Mucosa of stomach (tissue), 1 donor: ENCODE measurements around the gene PAFAH1B1.
"Not testable (repeated sequence)": the region's sequence is repeated elsewhere in the genome, so short reads cannot be mapped to it uniquely, and the experiment has no call there.

ENCODE experiments used
- H3K27me3 ChIP-seq: one replicate; pipeline ENCODE4 v1.7.0; 2013; ENCODE audit warnings: mild to moderate bottlenecking, low read length; ENCODE audit not compliant: control insufficient read depth, insufficient read depth
- H3K36me3 ChIP-seq: one replicate; pipeline ENCODE4 v1.7.0; 2013; ENCODE audit warnings: low read length; ENCODE audit not compliant: control insufficient read depth, insufficient read depth
- H3K4me1 ChIP-seq: one replicate; pipeline ENCODE4 v1.7.0; 2013; ENCODE audit warnings: mild to moderate bottlenecking, low read length; ENCODE audit not compliant: control insufficient read depth, insufficient read depth
- H3K4me3 ChIP-seq: one replicate; pipeline ENCODE4 v1.7.0; 2013; ENCODE audit warnings: low read length
- H3K9ac ChIP-seq: one replicate; pipeline ENCODE4 v1.7.0; 2013; ENCODE audit warnings: mild to moderate bottlenecking, low read length, moderate library complexity
- H3K9me3 ChIP-seq: one replicate; pipeline ENCODE4 v1.7.0; 2013; ENCODE audit warnings: mild to moderate bottlenecking, low read length, moderate library complexity; ENCODE audit not compliant: control insufficient read depth
- donor health status: Pancreatic carcinoma.

The PAFAH1B1 gene

GRCh38 chr17:2592971-2593820 lies at the start of gene PAFAH1B1:
PAFAH1B1 (plus strand) TSS chr17:2593654; CDS start chr17:2638289, 44,635 bp downstream.
- no peaks in the 10 kb centered on the region for H3K9me3 ChIP-seq
- H3K9ac ChIP-seq, result peak within 1 kb of the TSS; percentile 98
- H3K36me3 ChIP-seq, result no peaks in the 10 kb centered on the region
- peaks cover 3% of the 10 kb centered on the region for H3K4me1 ChIP-seq
- no peaks in the 10 kb centered on the region for H3K27me3 ChIP-seq
- peak within 1 kb of the TSS; percentile 96 for H3K4me3 ChIP-seq

- H3K4me3 ChIP-seq, result no peak overlapping the region
- no peak overlapping the region for H3K9ac ChIP-seq
- peaks cover 4% of the 10 kb centered on the region for H3K27me3 ChIP-seq
- no peaks in the 10 kb centered on the region for H3K9me3 ChIP-seq
- H3K4me1 ChIP-seq, result peaks cover 34% of the 10 kb centered on the region
- H3K36me3 ChIP-seq, result no peaks in the 10 kb centered on the region
Observed at GRCh38 chr17:2545393-2545792, 48.1 kb upstream of the PAFAH1B1 start.

DNA sequence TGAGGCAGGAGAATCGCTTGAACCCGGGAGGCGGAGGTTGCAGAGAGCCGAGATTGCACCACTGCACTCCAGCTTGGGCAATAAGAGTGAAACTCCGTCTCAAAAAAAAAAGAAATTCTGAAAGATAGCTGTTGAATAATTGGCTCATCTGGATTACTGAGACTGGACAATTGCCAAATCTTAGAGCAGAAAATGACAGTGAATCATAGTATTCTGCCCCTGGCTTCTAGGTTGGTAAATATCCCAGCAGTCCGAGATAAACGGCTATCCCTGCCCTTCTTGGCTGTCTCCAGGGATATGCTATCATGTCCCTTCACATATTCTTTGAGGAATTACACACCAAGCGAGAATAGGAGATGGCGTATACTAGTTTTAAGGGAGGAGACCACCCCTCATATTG lies 46.3 kb upstream of the PAFAH1B1 start:
- Histone ChIP-seq H3K36me3 (no peaks in the 10 kb centered on the region), H3K9me3 (no peaks in the 10 kb centered on the region), H3K4me3 (no peak overlapping the region), H3K9ac (no peak overlapping the region), H3K27me3 (peaks cover 7% of the 10 kb centered on the region), H3K4me1 (peaks cover 29% of the 10 kb centered on the region)

DNA sequence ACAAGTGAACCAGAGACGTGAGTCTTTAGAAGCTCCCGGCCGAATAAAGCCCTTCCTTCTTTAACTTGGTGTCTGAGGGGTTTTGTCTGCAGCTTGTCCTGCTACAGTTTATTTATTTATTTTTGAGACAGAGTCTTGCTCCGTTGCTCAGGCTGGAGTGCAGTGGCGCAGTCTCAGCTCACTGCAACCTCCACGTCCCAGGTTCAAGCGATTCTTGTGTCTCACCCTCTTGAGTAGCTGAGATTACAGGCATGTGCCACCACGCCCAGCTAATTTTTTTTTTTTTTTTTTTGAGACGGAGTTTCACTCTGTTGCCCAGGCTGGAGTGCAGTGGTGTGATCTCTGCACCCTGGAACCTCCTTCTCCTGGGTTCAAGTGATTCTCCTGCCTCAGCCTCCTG lies 45.4 kb upstream of the PAFAH1B1 start:
- not testable (repeated sequence) for H3K9ac ChIP-seq, H3K4me3 ChIP-seq, H3K27me3 ChIP-seq, H3K9me3 ChIP-seq, H3K36me3 ChIP-seq
- peaks cover 23% of the 10 kb centered on the region for H3K4me1 ChIP-seq

DNA sequence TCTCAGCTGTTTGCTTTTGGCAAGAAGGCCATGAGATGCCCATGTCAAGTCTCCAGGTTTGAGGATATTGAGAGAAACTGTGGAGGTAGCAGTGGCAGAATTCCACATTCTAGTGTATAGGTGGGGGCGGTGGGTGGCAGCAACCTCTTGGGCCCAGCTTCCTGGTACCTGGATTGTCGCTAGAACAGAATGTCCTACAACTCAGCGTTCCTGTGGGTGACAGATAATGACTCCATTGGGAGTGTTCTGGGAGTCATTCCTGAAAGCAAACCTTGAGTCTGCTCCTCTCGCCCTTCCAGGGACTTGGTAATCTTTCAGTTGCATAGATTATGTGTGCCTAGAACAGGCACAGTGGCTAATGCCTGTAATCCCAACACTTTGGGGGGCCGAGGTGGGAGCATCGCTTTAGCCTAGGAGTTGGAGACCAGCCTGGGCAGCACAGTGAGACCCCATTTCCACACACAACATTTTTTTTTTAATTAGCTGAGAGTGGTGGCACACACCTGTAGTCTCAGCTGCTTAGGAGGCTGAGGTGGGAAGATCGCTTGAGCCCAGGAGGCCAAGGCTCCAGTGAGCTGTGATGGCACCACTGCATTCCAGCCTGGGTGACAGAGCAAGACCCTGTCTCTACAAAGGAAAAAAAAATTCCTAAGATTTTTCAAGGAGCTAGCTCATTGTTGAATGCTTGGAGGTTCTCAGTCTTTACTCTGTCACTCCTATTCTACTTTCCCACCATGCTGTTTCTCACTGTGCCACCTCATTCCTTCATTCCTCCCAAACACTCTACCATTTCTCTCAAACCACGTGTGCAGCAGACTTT lies 43.9 kb upstream of the PAFAH1B1 start:
- no peaks in the 10 kb centered on the region for H3K36me3 ChIP-seq
- H3K27me3 ChIP-seq, result peaks cover 7% of the 10 kb centered on the region

GRCh38 chr17:2551493-2551892 lies 42.0 kb upstream of the PAFAH1B1 start:
- H3K4me3 ChIP-seq, result no peak overlapping the region
- H3K36me3 ChIP-seq, result no peaks in the 10 kb centered on the region
- no peaks in the 10 kb centered on the region for H3K9me3 ChIP-seq
- peaks cover 7% of the 10 kb centered on the region for H3K27me3 ChIP-seq
- peaks cover 12% of the 10 kb centered on the region for H3K4me1 ChIP-seq
- H3K9ac ChIP-seq, result no peak overlapping the region

More for the DNA sequence above, 43.9 kb upstream of the PAFAH1B1 start:
- H3K9ac ChIP-seq, result no peak overlapping the region
- H3K4me3 ChIP-seq, result no peak overlapping the region
- H3K9me3 ChIP-seq, result no peaks in the 10 kb centered on the region
- H3K4me1 ChIP-seq, result peaks cover 23% of the 10 kb centered on the region

DNA sequence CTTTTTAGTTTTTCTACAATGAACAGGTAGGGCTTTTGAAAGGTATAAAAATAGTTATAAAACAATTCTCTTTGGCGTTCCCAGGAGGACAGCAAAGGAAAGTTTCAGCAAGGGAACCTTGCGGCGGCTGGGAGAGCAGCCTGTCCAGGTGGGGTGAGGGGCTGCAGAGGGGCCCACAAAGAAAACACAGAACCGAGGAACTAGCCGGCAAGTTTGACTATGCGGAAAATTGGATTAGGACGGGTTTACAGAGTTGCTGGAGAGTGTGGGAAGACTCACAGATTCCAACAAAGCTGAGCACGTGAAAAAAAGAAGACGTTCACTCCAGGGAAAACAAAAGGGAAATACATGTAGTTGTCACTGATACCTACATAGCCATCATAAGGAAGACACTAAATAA lies 41.5 kb upstream of the PAFAH1B1 start:
- Histone ChIP-seq H3K27me3 (peaks cover 7% of the 10 kb centered on the region), H3K9ac (no peak overlapping the region)

DNA sequence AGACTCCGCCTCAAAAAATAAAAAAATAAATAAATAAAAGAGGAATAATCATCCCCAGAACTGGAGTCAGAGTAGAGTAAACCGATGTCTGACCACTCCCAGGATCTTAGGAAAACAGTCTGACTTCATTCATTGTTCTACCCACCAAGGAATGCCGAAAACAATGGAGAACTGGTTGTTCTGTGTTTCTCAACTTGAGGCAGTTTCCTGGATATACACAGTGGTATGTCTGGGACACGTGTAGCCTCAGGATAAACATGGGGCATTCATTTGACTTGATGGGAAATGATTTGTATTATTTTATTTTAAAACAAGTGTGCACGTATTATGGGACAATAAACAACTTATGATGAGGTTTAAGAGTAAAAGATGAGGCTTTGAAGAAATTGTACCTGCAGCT lies 32.8 kb upstream of the PAFAH1B1 start:
- no peaks in the 10 kb centered on the region for H3K27me3 ChIP-seq
- H3K9me3 ChIP-seq, result no peaks in the 10 kb centered on the region
- H3K4me1 ChIP-seq, result peaks cover 8% of the 10 kb centered on the region
- no peaks in the 10 kb centered on the region for H3K36me3 ChIP-seq
- no peak overlapping the region for H3K9ac ChIP-seq
- no peak overlapping the region for H3K4me3 ChIP-seq

More for the DNA sequence above, 41.5 kb upstream of the PAFAH1B1 start:
- peaks cover 11% of the 10 kb centered on the region for H3K4me1 ChIP-seq
- no peaks in the 10 kb centered on the region for H3K9me3 ChIP-seq
- H3K36me3 ChIP-seq, result no peaks in the 10 kb centered on the region
- H3K4me3 ChIP-seq, result no peak overlapping the region

GRCh38 chr17:2562162-2562858 lies 31.1 kb upstream of the PAFAH1B1 start:
- no peaks in the 10 kb centered on the region for H3K9me3 ChIP-seq
- H3K4me3 ChIP-seq, result no peak overlapping the region
- no peak overlapping the region for H3K9ac ChIP-seq
- no peaks in the 10 kb centered on the region for H3K36me3 ChIP-seq
- peaks cover 8% of the 10 kb centered on the region for H3K4me1 ChIP-seq
- H3K27me3 ChIP-seq, result no peaks in the 10 kb centered on the region

GRCh38 chr17:2563061-2563460 lies 30.4 kb upstream of the PAFAH1B1 start:
- H3K9ac ChIP-seq, result no peak overlapping the region
- H3K4me3 ChIP-seq, result no peak overlapping the region
- no peaks in the 10 kb centered on the region for H3K27me3 ChIP-seq
- H3K4me1 ChIP-seq, result peaks cover 8% of the 10 kb centered on the region
- no peaks in the 10 kb centered on the region for H3K9me3 ChIP-seq
- H3K36me3 ChIP-seq, result no peaks in the 10 kb centered on the region

DNA sequence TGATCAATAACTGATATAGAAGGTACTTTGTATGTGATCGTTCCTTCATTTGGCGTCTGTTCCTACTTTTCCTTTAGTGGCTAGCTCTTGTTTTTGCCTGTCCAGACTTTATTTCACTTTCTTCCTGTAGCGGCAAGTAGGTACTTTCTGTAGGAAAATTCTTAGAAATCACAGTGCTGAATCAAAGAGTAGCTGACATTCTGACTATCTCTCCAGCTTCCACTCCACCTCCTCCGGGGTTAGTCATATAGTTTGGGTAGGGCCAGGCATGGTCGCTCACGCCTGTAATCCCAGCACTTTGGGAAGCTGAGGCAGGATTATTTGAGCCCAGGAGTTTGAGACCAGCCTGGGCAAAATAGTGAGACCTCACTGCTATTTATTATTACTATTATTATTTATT lies 29.9 kb upstream of the PAFAH1B1 start:
- no peaks in the 10 kb centered on the region for H3K9me3 ChIP-seq
- no peak overlapping the region for H3K9ac ChIP-seq
- H3K4me1 ChIP-seq, result peaks cover 8% of the 10 kb centered on the region
- H3K27me3 ChIP-seq, result no peaks in the 10 kb centered on the region
- H3K4me3 ChIP-seq, result no peak overlapping the region
- H3K36me3 ChIP-seq, result no peaks in the 10 kb centered on the region

DNA sequence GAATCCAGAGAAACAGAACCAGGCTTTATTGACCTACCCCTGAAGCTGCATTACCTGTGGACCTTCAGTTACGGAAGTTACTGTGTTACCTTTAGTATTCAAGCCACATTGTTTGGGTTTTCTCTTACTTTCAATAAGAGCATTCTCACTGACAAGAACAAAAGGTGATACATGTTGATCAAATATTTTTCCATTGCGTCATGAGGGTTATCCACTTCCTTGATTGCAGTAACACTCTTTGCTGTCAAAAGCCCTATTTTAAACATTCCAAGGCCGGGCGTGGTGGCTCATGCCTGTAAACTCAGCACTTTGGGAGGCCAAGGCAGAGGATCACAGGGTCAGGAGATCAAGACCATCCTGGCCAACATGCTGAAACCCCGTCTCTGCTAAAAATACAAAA lies 28.6 kb upstream of the PAFAH1B1 start:
- Histone ChIP-seq H3K4me1 (peaks cover 8% of the 10 kb centered on the region), H3K9ac (no peak overlapping the region), H3K27me3 (no peaks in the 10 kb centered on the region), H3K9me3 (no peaks in the 10 kb centered on the region), H3K36me3 (no peaks in the 10 kb centered on the region), H3K4me3 (no peak overlapping the region)
